Upper lobe of right lung (tissue), 1 donor: Measurements from ENCODE around the gene TP53AIP1. TPM values are rescaled to one million over a fixed set of nuclear protein-coding genes. Genes with fewer than 3 reads are reported as not detected.

Experiments used
- ATAC-seq: fragments of 200-7000 bp; cut with Tn5 transposase; one replicate; pipeline ENCODE4 v1.9.1; 2020; ENCODE audit warnings: mild to moderate bottlenecking, moderate library complexity
- DNase-seq: peaks from one replicate; pipeline ENCODE4 v3.0.0-alpha.2; 2020
- H3K27ac ChIP-seq: fragments of 200-600 bp; one replicate; pipeline ENCODE4 v1.8.0; 2022
- H3K27me3 ChIP-seq: fragments of 200-600 bp; one replicate; pipeline ENCODE4 v1.8.0; 2022; ENCODE audit warnings: mild to moderate bottlenecking
- H3K36me3 ChIP-seq: fragments of 200-600 bp; one replicate; pipeline ENCODE4 v1.8.0; 2022
- H3K4me1 ChIP-seq: fragments of 200-600 bp; one replicate; pipeline ENCODE4 v1.8.0; 2022
- H3K4me3 ChIP-seq: fragments of 200-600 bp; one replicate; pipeline ENCODE4 v1.8.0; 2022; ENCODE audit warnings: mild to moderate bottlenecking
- H3K9me3 ChIP-seq: fragments of 200-600 bp; one replicate; pipeline ENCODE4 v1.8.0; 2022
- intact Hi-C: fragments of 100-400 bp; cut with DNase I; formaldehyde crosslinking; loops from one replicate; pipeline ENCODE4 v1.11.0; 2022
- total RNA-seq: library from RNA; stranded (reverse); fragmentation: NEBNext Ultra II Directional; extraction: Animal tissue kit (Norgen Biotek cat#: 25700); gene quantifications from one replicate; pipeline ENCODE4 v1.2.1, GENCODE V29; 2021
- TF ChIP-seq, protein P1 (sequence below): fragments of 200-600 bp; IDR thresholded peaks from one replicate; pipeline ENCODE4 v1.8.0; 2022; ENCODE audit warnings: antibody characterized with exemption
- donor health status: DM: no; HTN: yes; CAD: no; lungs with severe emphysema.

TP53AIP1 gene
- total RNA-seq, 1 donor from 2014 or later = not detected

DNA sequence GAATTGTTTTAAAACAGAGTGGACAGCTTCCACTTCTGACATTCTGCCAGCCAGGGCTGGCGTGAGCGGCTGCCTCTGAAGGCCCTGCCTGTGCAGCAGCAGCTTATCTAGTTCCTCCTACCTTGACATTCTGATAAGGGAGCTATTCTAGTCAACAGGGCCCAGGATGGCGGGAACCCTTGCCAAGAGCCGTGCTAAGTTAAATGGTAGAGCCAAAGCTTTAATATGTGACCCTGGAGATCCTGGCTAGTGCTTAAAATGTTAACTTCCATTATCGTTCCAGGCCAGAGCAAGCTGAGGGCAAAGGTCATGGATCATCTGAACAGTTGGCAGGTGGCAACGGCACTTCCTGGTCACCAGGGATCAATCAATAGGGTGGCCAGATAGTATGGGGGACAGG, 48.0 kb downstream of the TP53AIP1 start:
- DNase-seq (peak; percentile 83), ATAC-seq (peak; percentile 69)
- H3K9me3 ChIP-seq = no peaks in the 10 kb centered on the region
- no peaks in the 10 kb centered on the region for H3K36me3 ChIP-seq
- intact Hi-C loops = no loop called here
- no peak overlapping the region for H3K4me3 ChIP-seq
- no peak overlapping the region for H3K27ac ChIP-seq
- TF ChIP-seq, protein P1, sequence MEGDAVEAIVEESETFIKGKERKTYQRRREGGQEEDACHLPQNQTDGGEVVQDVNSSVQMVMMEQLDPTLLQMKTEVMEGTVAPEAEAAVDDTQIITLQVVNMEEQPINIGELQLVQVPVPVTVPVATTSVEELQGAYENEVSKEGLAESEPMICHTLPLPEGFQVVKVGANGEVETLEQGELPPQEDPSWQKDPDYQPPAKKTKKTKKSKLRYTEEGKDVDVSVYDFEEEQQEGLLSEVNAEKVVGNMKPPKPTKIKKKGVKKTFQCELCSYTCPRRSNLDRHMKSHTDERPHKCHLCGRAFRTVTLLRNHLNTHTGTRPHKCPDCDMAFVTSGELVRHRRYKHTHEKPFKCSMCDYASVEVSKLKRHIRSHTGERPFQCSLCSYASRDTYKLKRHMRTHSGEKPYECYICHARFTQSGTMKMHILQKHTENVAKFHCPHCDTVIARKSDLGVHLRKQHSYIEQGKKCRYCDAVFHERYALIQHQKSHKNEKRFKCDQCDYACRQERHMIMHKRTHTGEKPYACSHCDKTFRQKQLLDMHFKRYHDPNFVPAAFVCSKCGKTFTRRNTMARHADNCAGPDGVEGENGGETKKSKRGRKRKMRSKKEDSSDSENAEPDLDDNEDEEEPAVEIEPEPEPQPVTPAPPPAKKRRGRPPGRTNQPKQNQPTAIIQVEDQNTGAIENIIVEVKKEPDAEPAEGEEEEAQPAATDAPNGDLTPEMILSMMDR = no peak
- peaks cover 43% of the 10 kb centered on the region for H3K4me1 ChIP-seq
- peaks cover 14% of the 10 kb centered on the region for H3K27me3 ChIP-seq

DNA sequence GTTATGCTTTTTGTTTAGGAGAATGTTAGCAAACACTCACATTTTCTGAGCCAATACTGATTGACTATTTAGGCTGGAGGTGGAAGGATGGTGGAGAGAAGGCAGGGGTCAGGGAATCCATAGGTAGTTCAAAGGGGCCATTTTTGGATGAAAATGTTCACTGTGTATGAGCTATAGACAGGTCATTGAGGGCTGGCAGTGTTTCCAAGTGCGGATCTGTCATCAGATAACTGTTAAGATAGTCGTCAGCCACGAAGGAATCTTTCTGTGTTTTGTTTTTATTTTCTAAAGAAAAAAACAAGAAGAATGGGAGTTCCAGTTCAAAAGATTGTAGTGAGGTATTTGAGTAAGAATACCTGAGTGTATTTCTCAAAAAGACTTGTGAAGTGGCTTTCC, 48.4 kb downstream of the TP53AIP1 start:
- intact Hi-C loops = no loop called here
- no peak for ATAC-seq
- Histone ChIP-seq H3K27me3 (peaks cover 14% of the 10 kb centered on the region), H3K4me3 (no peak overlapping the region), H3K27ac (no peak overlapping the region), H3K9me3 (no peaks in the 10 kb centered on the region), H3K4me1 (peaks cover 43% of the 10 kb centered on the region), H3K36me3 (no peaks in the 10 kb centered on the region)
- TF ChIP-seq, protein P1 = no peak
- no peak for DNase-seq

DNA sequence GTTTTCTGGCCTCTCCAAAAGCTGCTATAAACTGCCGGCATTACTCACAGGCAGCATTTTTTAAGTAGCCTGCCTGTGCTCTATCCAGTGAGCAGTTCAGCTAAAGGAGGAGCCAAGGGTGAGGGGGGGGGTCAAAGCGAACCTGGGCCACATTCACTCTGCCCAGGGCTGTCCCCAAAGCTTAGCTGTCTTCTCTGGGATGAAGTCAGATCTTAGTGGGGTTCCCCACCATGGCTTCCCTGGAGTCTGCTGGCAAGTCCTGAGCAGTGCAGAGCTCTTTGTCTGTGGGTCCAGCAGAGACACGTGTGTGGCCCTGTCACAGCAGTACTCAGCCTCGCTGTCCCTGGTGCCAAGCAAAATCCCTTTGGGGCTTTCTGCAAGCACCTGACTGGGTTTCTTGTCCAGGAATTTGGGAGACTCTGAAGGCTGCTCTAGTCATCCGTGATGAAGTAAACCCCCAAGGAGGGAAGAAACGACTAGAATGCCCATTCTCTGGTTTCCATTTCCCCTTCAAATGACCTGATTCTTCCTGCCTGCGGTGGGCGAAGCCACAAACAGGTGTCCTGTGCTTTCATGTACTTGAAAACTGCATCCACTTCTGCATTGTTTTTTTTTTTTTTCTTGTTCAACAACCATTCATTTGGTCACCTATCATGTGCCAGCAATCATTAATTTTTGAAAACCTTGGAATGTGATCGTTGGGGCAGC, 48.9 kb downstream of the TP53AIP1 start:
- no peak for DNase-seq
- Histone ChIP-seq H3K9me3 (no peaks in the 10 kb centered on the region), H3K27me3 (peaks cover 14% of the 10 kb centered on the region), H3K4me1 (peaks cover 43% of the 10 kb centered on the region), H3K27ac (peak overlapping the region; percentile 44), H3K36me3 (no peaks in the 10 kb centered on the region), H3K4me3 (no peak overlapping the region)
- no peak for ATAC-seq
- TF ChIP-seq, protein P1 = no peak
- intact Hi-C loops = no loop called here

DNA sequence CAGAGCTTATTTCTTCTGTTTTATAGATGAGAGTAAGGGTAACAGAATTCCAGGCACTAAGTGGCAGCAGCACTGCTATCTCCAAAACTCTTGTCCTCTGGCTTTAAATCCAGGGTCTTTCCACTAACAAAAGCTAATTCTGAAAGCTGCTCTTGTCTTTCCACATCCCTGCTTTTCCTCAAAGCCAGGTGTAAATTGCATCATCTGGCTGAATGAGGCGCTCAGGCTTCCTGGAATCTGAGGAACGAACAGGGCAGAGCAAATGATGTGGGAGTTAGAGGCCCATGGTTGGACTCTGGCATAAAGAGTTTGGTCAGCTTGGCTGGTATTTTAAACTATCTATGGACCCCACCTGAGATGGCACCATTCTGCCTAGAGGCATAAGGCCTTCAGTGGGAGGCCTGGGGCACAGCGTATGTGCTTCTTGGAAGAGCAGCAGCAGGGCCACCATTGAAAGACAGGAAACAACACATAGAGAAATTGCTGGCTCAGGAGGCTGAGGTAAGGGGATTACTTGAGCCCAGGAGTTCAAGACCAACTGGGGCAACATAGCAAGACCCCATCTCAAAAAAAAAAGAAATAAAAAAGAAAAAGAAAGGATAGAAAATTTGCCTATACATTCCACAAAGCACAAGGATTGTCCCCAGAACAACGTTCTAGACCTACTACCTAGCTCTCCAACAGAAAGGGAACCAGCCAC, 49.7 kb downstream of the TP53AIP1 start:
- ATAC-seq (no peak), DNase-seq (no peak)
- intact Hi-C loops = no loop called here
- Histone ChIP-seq H3K4me1 (peaks cover 41% of the 10 kb centered on the region), H3K27me3 (peaks cover 14% of the 10 kb centered on the region), H3K36me3 (no peaks in the 10 kb centered on the region), H3K9me3 (no peaks in the 10 kb centered on the region), H3K27ac (peak overlapping the region; percentile 58), H3K4me3 (no peak overlapping the region)
- TF ChIP-seq, protein P1 = no peak

DNA sequence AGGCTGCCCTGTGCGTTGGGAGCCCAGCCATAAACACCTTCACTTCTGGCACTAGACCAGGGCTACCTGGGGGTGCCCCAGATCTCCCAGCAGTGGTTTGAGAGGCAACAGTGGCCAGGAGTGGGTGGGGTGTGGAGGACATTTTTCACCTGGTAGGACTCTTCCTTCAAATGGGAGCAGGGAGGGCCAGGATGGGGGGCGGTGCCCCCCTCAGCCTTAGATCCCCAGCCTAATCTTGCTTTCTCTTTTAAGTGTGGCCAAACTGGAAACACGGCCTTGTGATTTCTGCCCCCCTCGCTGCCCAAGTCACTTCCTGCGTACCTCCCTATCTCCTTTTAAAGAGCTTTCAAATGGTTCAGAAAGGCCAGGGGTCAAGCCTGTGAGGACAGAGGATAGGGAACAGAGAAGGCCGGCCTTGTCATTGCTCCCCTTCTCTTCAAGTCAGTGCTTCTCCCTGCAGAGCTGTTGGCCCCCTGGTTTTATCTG, 50.7 kb downstream of the TP53AIP1 start:
- Histone ChIP-seq H3K36me3 (no peaks in the 10 kb centered on the region), H3K27me3 (peaks cover 14% of the 10 kb centered on the region), H3K4me3 (peak overlapping the region; percentile 55), H3K9me3 (no peaks in the 10 kb centered on the region), H3K27ac (peak overlapping the region; percentile 58), H3K4me1 (peaks cover 33% of the 10 kb centered on the region)
- no peak for DNase-seq
- TF ChIP-seq, protein P1 = no peak
- intact Hi-C loops = no loop called here
- peak; percentile 34 for ATAC-seq
